SW480 (cell line): ENCODE results near the gene RAB29.
"Not testable (repeated sequence)": the region's sequence is repeated elsewhere in the genome, so short reads cannot be mapped to it uniquely, and the experiment has no call there.

Experiments used
- DNase-seq: peaks from one replicate; pipeline ENCODE4 v3.0.0-alpha.2; 2016; ENCODE audit warnings: low spot score

The RAB29 gene, protein sequence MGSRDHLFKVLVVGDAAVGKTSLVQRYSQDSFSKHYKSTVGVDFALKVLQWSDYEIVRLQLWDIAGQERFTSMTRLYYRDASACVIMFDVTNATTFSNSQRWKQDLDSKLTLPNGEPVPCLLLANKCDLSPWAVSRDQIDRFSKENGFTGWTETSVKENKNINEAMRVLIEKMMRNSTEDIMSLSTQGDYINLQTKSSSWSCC

DNA sequence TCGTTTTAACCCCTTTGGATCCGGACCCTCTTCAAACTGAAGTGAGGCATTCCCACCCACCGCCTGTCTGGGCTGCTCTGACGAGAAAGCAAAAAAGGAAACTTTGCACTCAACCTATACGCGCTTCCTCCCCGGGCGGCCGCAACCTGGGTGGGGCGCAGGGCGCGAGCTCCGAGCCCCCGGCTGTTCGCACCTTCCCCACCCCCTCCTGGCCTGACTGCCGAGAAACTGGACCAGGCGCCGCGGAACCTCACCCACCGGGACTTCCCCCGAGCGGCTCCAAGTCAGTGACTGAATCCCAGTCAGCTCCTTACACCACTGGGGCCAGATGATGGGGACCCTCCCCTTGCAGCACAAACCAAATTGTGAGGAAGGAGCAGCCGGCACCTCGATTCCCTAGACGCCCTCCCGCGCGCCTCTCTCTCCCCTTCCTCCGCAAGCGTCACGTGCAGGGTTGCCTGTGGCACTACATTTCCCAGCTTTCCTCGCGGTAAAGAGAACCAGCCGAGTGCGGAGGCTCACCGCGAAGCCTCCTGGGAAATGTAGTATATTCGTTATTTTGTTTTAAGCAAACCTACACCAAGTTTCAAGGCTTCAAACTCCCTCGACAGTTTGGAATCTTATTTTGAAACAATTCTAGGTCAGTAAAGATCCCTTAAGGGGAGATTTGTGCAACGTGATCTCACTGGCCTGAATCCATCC, at the start of gene RAB29:
TSS of gene RAB29 (minus strand) at position 468 of the 702 bp plus-strand sequence. CDS start 526 bp downstream, outside the sequence.
- peak; percentile 70 for DNase-seq

DNA sequence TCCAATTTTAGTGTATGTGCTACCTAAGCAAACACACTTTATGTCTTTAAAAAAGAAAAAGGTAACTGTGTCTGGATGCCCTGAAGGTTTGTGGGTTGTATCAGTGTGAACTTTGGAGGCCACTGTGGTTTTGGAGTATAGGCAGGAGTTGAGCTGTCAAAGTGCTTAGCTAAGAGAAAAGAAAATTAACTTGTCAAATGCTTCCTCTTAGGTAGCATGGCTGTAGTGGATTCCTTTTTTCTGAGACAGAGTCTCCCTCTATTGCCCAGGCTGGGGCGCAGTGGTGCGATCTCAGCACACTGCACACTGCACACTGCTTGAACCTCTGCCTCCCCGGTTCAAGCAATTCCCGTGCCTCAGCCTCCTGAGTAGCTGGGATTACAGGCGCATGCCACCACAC, 48.9 kb upstream of the RAB29 start:
- no peak for DNase-seq

DNA sequence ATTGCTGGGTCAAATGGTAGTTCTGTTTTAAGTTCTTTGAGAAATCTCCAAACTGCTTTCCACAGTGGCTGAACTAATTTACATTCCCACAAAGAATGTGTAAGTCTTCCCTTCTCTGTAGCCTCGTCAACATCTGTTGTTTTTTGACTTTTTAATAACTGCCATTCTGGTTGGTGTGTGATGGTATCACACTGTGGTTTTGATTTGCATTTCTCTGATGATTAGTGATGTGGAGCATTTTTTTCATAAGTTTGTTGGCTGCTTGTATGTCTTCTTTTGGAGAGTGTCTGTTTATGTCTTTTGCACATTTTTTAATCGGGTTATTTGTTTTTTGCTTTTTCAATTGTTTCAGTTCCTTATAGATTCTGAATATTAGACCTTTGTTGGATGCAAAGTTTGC, 48.0 kb upstream of the RAB29 start:
- not testable (repeated sequence) for DNase-seq

DNA sequence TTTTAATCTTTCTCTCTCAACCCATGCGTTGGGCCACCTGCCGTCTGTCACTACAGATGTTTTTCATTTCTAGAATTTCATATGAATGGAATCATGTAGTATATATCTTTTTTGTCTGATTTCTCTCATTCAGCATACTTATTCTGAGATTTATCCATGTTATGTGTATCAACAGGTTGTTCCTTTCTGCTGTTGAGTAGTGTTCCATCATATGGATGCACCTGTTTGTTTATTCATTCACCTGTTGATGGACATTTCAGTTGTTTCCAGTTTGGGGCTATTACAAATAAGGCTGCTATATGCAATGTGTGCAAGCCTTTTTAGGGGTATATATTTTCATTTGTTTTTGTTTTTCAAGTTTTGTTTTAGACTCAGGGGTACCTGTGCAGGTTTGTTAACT, 47.1 kb upstream of the RAB29 start:
- no peak for DNase-seq

DNA sequence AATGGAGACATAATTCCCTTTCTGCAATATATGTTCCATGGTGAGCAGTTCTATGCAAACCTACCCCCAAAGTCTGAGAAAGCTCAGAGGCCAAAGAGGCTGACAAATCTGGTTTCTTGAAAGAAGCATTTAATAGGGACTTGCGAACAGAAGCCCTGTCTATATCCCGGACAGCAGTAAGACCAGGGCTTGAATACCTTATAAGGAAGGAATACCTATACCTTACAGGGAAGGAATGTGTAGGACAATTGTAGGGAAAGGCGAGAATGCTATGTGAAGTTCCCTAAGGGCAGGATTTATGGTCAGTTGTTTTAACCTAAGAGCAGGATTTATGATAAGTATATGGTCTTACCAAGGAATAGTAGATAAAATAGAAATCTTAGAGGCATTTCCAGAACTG, 42.7 kb upstream of the RAB29 start:
- no peak for DNase-seq

DNA sequence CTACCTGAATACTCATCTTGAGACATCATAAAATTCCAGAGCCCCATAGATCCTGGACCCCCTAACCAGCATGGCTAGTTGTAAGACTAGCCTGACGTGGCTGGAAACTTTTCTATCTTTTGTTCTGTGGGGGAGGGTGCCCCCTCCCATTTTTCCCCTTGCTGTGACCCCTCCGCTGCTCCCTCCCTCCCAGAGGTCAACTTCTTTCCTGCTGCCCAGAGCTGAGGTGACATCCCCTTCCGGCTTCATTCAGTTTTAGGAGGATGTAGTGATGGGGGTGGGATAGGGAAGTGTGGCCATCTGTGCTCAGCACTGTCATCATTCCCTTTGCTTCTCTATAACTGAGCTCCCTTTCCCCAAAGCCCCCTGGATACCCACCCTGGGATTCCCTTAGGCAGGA, 42.1 kb upstream of the RAB29 start:
- no peak for DNase-seq

DNA sequence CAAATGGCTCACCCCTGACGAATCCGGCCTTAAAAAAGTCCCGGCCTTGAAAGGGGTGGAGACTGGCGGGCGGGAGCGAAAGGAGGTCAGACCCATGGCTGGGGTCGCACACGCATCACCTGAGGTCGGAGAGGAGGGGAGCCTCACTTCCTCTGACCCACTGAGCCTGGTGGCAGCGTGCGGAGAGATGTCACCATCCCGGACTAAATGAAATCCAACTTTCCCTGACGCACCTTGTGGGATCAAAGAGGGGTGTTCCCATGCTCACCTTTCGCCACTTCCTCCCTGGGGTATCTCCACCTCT, 38.4 kb upstream of the RAB29 start:
- DNase-seq = no peak

DNA sequence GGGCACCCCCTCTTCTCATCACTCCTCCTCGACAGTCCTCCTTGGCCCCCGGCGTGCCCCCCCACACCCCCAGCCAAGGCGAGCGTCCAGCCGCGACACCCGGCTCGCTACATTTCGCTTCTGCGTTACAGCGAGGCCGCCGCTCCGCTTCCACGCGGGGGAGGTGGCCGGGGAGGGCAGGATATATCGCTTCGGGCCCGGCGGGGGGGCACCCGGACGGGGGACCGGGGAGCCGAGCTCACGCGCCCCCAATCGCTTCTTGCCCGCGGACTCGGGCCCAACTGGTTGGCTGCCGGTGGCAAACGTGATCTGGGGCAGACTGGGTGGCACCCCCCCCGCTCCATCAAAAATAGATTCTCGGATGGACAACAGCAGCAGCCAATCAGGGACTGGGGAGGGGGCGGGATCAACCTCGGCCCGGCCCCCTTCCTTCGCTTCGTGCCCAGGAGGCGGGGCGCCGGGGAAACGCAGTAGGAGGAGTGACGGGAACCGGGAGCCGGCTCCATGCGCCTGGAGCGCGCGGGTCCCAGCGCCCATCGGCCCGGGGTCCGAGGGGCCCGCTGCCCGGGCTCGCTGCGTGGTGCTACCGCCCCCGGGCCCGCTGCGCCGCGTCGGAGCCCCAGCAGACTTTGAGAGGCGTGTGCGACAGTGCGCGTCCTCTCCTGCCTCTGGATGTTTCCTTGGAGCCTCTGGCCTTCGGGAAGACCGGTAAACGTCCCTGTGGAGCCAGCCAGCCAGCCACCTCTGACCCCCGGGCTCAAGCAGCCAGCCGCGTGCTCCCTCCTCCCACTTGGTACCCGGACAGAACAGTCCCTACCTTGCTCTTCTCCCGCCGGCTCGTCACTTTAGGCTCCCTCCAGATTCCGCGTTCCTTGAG, 37.8 kb upstream of the RAB29 start, which contains the start of gene SLC41A1:
TSS of gene SLC41A1 (minus strand) at position 321 of the 877 bp plus-strand sequence. CDS start 2,757 bp downstream, outside the sequence.
- peak; percentile 85 for DNase-seq

DNA sequence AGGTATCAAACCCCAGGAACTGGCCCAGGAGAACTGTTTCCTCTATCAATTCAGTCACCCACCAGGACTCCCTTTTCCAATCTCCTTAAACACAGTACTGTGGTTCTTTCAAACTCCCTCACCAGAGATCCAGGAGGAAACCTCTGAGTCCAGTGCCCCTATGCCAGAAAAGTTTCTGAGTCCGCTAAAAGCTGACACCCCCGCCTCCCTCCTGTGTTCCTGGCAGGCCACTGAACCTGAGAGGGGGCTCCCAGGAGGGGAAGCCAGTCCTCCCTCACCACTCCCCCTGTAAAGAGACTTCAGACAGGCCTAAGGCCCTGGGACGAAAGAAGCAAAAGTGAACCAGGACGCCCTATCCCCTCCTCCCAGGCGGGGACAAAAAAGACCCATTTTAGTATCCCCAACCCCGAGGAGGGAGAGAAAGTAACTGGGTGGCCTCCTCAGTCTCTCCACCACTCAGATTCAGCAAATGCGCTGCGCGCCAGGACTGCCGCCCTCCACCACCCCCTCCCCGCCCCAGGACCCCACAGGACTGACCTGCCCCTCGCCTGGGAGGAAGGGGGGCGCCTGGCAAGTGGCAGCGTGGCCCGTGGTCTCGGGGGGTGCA, 37.1 kb upstream of the RAB29 start:
- DNase-seq = no peak

DNA sequence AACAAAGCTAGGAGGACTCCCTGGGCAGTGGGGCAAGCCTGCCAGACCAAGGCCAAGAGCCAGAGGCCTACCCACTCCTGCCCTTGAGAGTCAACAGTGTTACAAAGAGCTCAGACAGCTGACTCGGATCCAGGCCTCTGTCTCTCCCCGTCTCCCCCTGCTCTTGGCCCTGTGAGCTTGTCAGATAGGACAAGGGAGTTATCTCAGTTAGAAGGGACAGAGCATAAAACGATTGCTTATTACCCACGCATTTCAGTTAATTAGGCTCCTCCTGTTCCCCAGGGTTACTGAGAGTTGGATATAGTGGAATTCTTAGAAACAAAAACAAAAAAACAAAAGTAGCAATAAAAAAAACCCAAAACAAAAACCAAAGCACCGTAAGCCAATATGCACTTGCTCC, 36.4 kb upstream of the RAB29 start:
- DNase-seq = no peak

DNA sequence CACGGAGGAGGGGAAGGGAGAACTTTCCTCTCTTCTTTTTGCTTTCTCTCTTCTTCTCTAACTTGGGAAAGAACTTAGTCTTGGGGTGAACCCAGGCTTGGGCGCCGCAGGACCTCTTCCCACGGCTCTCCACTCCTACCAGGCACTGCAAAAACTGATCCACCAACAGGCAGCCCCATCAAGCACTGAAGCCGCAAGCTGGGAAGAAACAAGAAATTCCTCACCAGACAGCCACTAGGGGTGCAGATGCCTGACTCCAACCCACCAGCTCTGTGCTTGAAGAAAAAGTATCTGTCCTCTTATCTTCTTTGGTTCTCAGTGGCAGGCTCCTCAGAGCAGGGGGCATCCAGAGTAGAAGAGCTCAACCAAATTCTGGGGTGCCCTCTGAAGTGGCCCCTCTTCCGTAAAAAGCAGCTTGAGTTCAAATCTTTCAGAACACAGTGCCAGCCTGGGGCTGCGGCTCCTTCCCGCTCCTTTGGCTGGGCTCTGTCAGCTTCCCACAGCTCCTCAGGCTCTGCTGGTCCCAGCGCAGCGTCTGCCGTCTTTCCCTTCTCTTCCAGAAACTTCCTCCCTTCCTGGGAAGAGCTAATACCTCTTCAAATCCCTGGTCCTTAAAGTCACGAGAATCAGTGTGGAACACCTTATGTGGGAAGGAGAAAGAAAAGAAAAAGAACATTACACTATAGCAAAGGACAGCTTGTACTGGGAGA, 35.3 kb upstream of the RAB29 start:
- DNase-seq = no peak

DNA sequence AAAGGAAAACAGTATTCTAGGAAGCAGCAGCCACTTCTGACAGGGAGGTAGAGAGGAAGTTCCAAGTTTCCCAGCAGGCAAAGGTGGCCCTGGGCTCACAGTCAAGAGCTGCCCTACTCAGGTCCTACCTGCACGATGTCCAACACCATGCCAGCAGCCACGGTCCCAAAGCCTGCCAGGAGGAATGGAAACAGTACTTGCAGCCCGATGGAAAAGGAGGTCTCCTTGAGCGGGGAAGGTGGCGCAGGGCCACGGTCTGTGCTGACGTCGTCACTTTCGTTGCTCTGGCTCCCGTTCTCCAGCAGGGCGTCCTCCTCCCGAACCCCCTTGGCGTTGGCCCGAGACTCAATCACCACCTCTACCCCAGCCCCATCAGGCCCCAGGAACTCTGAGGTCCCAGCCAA, 34.7 kb upstream of the RAB29 start:
- DNase-seq = no peak

DNA sequence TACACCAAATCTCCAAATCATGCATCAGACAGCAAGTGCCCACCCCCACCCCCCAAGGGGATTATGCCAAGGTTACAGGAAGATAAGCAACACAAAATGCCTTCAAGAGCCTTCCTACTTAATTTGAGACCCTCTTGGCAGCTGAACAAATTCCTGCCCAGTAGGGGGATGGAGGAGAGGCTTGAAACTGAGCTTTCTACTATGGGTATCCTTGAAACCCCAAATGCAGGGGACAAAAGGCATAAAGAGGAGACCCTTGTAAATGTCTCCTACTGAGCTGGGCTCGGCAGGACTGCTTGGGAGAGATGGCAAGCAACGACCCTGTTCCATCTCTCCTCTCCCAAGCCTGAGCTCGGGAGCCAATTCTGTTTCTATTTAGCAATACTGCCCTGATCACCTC, 34.2 kb upstream of the RAB29 start:
- no peak for DNase-seq

DNA sequence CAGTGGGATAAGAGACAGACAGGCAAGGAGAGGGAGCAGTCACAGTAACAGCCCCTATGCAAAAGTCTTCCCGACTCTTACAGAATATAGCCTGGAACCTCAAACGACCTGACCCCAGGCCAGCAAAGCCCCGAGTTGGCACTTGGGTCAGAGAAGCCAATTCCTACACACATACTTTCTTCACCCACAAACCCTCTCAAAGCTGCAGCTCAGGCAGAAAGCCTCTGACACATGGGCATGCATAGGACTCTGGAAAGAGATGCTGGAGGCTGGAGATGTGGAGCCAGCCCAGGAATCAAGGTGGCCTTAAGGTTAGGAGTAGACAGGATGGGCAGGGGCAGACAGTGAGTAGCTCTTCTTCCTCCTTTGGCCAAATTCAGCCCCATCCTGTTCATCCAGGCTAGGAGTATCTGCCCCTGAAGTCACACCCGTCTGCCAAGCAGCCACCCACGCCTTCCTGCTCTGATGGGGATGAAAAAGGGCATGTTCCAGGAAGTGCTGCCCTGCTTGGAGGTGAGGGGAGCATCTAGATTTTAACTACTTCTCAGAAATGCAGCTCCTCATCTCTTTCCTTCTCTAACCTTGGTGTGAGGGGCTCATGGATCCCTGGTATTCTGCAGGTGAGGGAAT, 29.9 kb upstream of the RAB29 start:
- DNase-seq = no peak

DNA sequence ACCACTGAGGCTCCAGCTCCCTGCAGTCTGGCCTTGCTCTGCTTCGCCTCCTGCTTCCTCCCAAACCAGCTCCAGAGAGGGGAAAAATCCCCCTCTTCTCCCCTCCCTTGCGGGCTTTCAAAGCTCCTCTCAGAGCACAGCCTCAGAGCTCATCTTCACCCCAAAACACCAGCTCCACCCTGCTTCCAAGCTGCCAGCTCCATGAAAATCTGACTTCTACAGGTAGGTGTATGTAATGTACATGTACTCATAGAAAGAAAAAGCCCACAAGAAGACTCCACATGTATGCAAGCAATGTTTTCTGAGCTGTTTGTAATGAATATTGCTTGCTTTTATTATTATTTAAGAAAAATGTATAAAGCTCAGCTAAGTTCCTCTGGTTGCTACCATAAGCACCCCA, 29.3 kb upstream of the RAB29 start:
- DNase-seq = no peak

DNA sequence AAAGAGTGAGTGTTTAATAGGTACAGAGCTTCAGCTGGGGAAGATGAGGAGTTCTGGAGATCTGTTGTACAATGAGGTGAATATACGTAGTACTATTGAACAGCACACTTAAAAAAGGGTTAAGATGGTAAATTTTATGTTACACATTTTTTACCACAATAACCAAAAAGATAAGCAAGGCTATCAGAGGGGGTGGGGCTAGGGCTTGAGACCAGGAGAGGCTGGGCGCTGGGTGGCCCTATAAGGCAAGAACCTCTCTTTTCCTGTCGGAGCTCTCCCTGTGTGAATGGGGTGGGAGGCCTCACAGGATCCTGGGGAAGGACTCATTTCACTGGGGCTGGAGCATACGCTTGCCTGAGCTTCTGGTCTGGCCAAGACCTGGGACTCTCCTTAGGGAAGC, 28.7 kb upstream of the RAB29 start:
- DNase-seq = no peak

DNA sequence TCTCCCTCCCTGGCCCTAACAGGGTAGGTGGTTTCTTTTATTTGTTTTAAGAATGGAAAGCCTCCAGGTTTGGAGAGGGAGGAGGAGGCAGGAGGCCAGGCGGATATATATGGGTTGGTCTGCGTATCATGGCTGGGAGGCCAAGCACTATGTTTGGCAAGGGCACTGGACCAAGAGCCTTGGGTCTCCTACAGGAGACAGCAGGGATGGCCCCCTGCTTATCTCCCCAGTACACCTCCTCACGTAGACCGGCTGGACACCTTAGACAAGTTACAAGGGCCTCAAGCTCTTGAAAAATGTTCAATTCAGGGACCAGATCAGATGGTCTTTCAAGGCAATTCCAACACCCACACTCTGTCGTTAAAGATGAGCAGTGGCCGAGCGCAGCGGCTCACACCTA, 26.8 kb upstream of the RAB29 start:
- no peak for DNase-seq

DNA sequence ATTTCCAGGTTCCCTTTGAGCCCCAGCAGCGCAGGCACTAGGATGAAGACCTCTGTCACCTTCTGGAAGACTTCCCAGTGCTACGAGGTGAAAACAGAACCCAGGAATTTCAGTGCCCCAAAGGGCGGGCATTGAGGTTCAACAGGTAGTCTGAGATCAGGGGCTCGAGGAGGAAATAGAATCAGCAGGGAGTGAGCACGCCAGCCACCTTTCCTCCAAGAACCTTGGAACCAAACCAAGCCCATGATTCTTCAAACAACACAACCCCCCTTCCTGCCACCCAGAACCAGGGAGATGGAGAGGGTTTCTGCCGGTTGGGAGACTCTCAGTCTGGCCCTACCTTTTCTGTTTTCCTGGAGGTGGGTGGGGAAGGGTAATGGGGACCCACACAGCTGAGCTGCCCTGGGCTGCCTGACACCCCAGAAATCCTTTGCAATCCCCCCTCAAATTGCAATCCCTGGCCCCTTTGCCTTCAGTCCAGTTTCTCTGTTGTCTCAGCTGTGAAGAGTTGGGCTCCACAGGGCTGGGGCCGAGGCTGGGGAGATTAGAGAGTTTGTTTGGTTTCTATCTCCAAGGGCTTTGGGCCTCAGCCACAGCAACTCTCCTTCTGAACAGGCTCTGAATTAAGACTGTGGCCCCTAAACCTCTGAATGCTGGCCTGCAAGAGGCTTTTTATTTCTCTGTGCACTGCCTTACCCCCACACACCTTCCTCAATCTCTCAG, 25.9 kb upstream of the RAB29 start:
- no peak for DNase-seq

DNA sequence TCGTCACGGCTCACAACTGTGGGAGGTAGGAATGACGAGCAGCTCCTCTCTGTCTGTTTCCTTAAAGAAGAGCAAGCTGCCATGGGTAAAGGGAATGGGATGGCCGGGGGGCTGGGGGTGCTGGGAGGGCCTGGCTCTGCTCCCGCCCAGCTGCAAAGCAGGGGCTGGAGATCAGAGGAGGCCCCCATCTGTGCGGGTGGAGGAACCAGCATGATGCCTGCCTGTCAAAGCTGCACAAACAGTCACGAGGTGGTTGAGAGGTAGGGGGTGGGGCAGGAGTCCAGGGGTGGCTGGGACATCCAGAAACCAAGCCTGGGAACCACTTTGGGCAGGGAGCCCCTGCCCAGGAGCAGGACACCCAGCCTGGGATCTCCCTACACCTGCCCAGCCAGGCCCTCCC, 25.1 kb upstream of the RAB29 start:
- no peak for DNase-seq

DNA sequence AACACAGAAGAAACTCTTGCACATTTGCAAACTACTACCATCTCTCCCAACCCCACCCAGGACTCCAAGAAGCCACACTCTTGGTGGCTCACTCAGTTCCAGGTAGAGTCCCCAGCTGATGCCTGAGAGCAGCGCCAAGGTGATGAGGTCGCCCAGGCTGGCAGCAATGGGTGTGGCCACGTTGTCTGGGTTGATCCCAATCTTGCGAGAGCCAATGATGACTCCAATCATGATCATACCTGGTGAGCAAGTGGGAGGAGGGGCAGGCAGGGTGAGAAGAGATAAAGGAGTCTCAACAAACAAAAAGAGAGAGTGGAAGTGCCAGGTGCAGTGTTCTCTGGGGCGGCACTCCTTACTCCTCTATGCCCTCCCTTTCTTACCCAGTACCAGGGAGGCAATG, 23.3 kb upstream of the RAB29 start:
- DNase-seq = no peak

DNA sequence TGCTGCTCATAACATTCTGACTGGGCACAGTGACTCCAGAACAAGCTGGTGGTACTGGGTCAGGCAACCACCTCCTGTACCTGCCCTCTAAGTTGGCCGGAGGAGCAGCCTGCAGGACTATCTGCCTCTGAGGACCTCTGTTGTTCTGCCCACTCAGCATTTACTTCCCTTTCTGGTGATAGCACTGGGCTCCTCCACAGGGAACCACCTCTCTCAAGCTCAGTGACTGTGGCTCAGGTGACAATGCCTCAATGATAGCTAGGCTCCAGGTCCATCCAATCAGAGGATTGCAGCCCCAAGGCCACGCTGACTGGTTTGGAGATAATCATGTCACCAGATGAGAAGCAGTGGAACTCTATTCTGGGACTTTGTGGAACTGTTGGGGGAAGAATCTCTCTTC, 21.9 kb upstream of the RAB29 start:
- DNase-seq = no peak
